A549 (cell line): ENCODE results near the gene LCP1.

Source experiments
- CEBPB ChIP-seq, 2 experiments: fragments of >200 bp in 1 of 2; sonication (Bioruptor Twin) in 1 of 2; formaldehyde crosslinking in 1 of 2; IDR thresholded peaks; 2 replicates each; pipeline ENCODE4 v1.6.1; 2012 to 2016
- CHD2 ChIP-seq: fragments of 150-350 bp; IDR thresholded peaks from 2 replicates; pipeline ENCODE4 v1.6.1; 2014; ENCODE audit warnings: low read length; ENCODE audit not compliant: partially characterized antibody
- CTCF ChIP-seq: fragments of >200 bp; sonication (Bioruptor Twin); formaldehyde crosslinking; IDR thresholded peaks from 3 replicates; pipeline ENCODE4 v1.5.1; 2016
- HDAC2 ChIP-seq: fragments of 200-600 bp; sonication (generic); IDR thresholded peaks from 2 replicates; pipeline ENCODE4 v1.6.1; 2016
- MYC ChIP-seq: IDR thresholded peaks from 2 replicates; pipeline ENCODE4 v1.6.1; 2012; ENCODE audit warnings: mild to moderate bottlenecking, inconsistent platforms, low read length, improper control_type of control experiment, borderline replicate concordance
- RFX5 ChIP-seq: fragments of 450-650 bp; IDR thresholded peaks from 2 replicates; pipeline ENCODE4 v1.7.1; 2014; ENCODE audit warnings: antibody characterized with exemption, mild to moderate bottlenecking, moderate library complexity

GRCh38 chr13:46166947-46167610 lies 14.9 kb downstream of the LCP1 start:
- TF ChIP-seq CTCF (no peak), HDAC2 (no peak), CHD2 (no peak), MYC (no peak), CEBPB (IDR thresholded peaks at IDR 0.05) (no peak), RFX5 (no peak)
